SK-N-SH treated with all-trans-retinoic acid at 6 μM for 48 hours (cell line): ENCODE results near the gene MSX1.

Experiments used
- ATAC-seq: fragments of 200-7000 bp; cut with Tn5 transposase; 3 replicates; pipeline ENCODE4 v1.9.1; 2020; ENCODE audit warnings: mild to moderate bottlenecking, moderate library complexity
- ARNTL ChIP-seq: fragments of 450-650 bp; formaldehyde crosslinking; IDR thresholded peaks from 2 replicates; pipeline ENCODE4 v1.5.0; 2020; ENCODE audit warnings: low read depth, mild to moderate bottlenecking, moderate library complexity, borderline replicate concordance
- BACH2 ChIP-seq: fragments of 250-450 bp; sonication (Bioruptor Pico); IDR thresholded peaks from 2 replicates; pipeline ENCODE4 v1.9.0; 2021; ENCODE audit warnings: mild to moderate bottlenecking, borderline replicate concordance
- CREB5 ChIP-seq: fragments of 250-450 bp; sonication (Bioruptor Pico); IDR thresholded peaks from 2 replicates; pipeline ENCODE4 v1.5.1; 2020; ENCODE audit warnings: low read depth, mild to moderate bottlenecking, moderate library complexity
- CSDC2 ChIP-seq: fragments of 250-450 bp; sonication (Bioruptor Pico); IDR thresholded peaks from 2 replicates; pipeline ENCODE4 v1.5.0; 2020; ENCODE audit warnings: mild to moderate bottlenecking, moderate library complexity
- CSRNP3 ChIP-seq: fragments of 250-450 bp; sonication (Bioruptor Pico); IDR thresholded peaks from 2 replicates; pipeline ENCODE4 v1.5.1; 2021; ENCODE audit warnings: mild to moderate bottlenecking, moderate library complexity
- ESRRG ChIP-seq: fragments of 250-450 bp; sonication (Bioruptor Pico); IDR thresholded peaks from 2 replicates; pipeline ENCODE4 v1.6.1; 2021; ENCODE audit warnings: mild to moderate bottlenecking
- GLIS3 ChIP-seq: fragments of 250-450 bp; sonication (Bioruptor Pico); IDR thresholded peaks from 2 replicates; pipeline ENCODE4 v1.5.0; 2020; ENCODE audit warnings: mild to moderate bottlenecking, moderate library complexity
- ISL1 ChIP-seq: fragments of 250-450 bp; sonication (Bioruptor Pico); IDR thresholded peaks from 2 replicates; pipeline ENCODE4 v2.1.2; 2022; ENCODE audit warnings: mild to moderate bottlenecking, moderate library complexity
- OSR1 ChIP-seq: fragments of 250-450 bp; sonication (Bioruptor Pico); IDR thresholded peaks from 2 replicates; pipeline ENCODE4 v1.8.0; 2022; ENCODE audit warnings: moderate library complexity, mild to moderate bottlenecking, inconsistent platforms
- PATZ1 ChIP-seq: fragments of 250-450 bp; sonication (Bioruptor Pico); IDR thresholded peaks from 2 replicates; pipeline ENCODE4 v1.8.0; 2020; ENCODE audit warnings: mild to moderate bottlenecking, moderate library complexity, borderline replicate concordance
- POU6F1 ChIP-seq: fragments of 250-450 bp; sonication (Bioruptor Pico); IDR thresholded peaks from 2 replicates; pipeline ENCODE4 v1.8.0; 2021; ENCODE audit warnings: low read depth, mild to moderate bottlenecking, moderate library complexity, borderline replicate concordance
- PPARA ChIP-seq: fragments of 250-450 bp; sonication (Bioruptor Pico); IDR thresholded peaks from 2 replicates; pipeline ENCODE4 v1.5.0; 2020; ENCODE audit warnings: mild to moderate bottlenecking, borderline replicate concordance
- RARB ChIP-seq: fragments of 250-450 bp; sonication (Bioruptor Pico); IDR thresholded peaks from 2 replicates; pipeline ENCODE4 v1.8.0; 2021; ENCODE audit warnings: mild to moderate bottlenecking, moderate library complexity
- SNAI2 ChIP-seq: fragments of 250-450 bp; sonication (Bioruptor Pico); IDR thresholded peaks from 2 replicates; pipeline ENCODE4 v1.5.0; 2020; ENCODE audit warnings: mild to moderate bottlenecking, moderate library complexity
- TCF4 ChIP-seq: fragments of 250-450 bp; sonication (Bioruptor Pico); IDR thresholded peaks from 2 replicates; pipeline ENCODE4 v1.8.0; 2021; ENCODE audit warnings: mild to moderate bottlenecking, moderate library complexity, borderline replicate concordance
- TOX ChIP-seq: fragments of 250-450 bp; sonication (Bioruptor Pico); IDR thresholded peaks from 2 replicates; pipeline ENCODE4 v1.8.0; 2021; ENCODE audit warnings: mild to moderate bottlenecking, moderate library complexity, borderline replicate concordance
- TSHZ2 ChIP-seq: fragments of 250-450 bp; sonication (Bioruptor Pico); IDR thresholded peaks from 2 replicates; pipeline ENCODE4 v1.5.0; 2020; ENCODE audit warnings: mild to moderate bottlenecking, moderate library complexity
- ZC3H10 ChIP-seq: fragments of 250-450 bp; sonication (Bioruptor Pico); IDR thresholded peaks from 2 replicates; pipeline ENCODE4 v1.5.1; 2021; ENCODE audit warnings: mild to moderate bottlenecking, moderate library complexity
- ZFP3 ChIP-seq: fragments of 250-450 bp; sonication (Bioruptor Pico); IDR thresholded peaks from 2 replicates; pipeline ENCODE4 v1.5.0; 2020; ENCODE audit warnings: mild to moderate bottlenecking, moderate library complexity
- ZFP30 ChIP-seq: fragments of 450-650 bp; formaldehyde crosslinking; IDR thresholded peaks from 2 replicates; pipeline ENCODE4 v1.5.0; 2022; ENCODE audit warnings: mild to moderate bottlenecking, moderate library complexity
- ZNF565 ChIP-seq: fragments of 450-650 bp; formaldehyde crosslinking; conservative IDR thresholded peaks from 2 replicates; pipeline ENCODE4 v1.5.0; 2020; ENCODE audit warnings: low read depth, mild to moderate bottlenecking, moderate library complexity
- ZNF70 ChIP-seq: fragments of 450-650 bp; formaldehyde crosslinking; IDR thresholded peaks from 2 replicates; pipeline ENCODE4 v1.5.0; 2020; ENCODE audit warnings: mild to moderate bottlenecking, moderate library complexity
- ZNF8 ChIP-seq: fragments of 450-650 bp; formaldehyde crosslinking; IDR thresholded peaks from 2 replicates; pipeline ENCODE4 v1.5.0; 2020; ENCODE audit warnings: mild to moderate bottlenecking, moderate library complexity

Gene MSX1

GRCh38 chr4:4875147-4875546, 15.7 kb downstream of the MSX1 start:
- no peak for ATAC-seq
- no peak for TF ChIP-seq TOX (CRISPR knock-in tag)
- TF ChIP-seq CREB5 (CRISPR knock-in tag): no peak
- TF ChIP-seq ZNF8 (CRISPR knock-in tag): no peak
- no peak for TF ChIP-seq TCF4 (CRISPR knock-in tag)
- no peak for TF ChIP-seq RARB (CRISPR knock-in tag)
- TF ChIP-seq SNAI2 (CRISPR knock-in tag): no peak
- no peak for TF ChIP-seq POU6F1 (CRISPR knock-in tag)
- TF ChIP-seq ISL1: no peak
- TF ChIP-seq ESRRG (CRISPR knock-in tag): no peak
- TF ChIP-seq CSRNP3 (CRISPR knock-in tag): no peak
- TF ChIP-seq GLIS3 (CRISPR knock-in tag): no peak
- TF ChIP-seq PATZ1: no peak
- TF ChIP-seq ZC3H10: no peak
- TF ChIP-seq ARNTL: no peak
- no peak for TF ChIP-seq OSR1 (CRISPR knock-in tag)
- no peak for TF ChIP-seq ZNF565 (CRISPR knock-in tag)
- TF ChIP-seq PPARA: no peak
- TF ChIP-seq TSHZ2: no peak
- TF ChIP-seq ZFP3 (CRISPR knock-in tag): no peak
- no peak for TF ChIP-seq ZNF70 (CRISPR knock-in tag)

- TF ChIP-seq ZNF8 (CRISPR knock-in tag) (no peak), TOX (CRISPR knock-in tag) (no peak), ZFP30 (CRISPR knock-in tag) (no peak), PPARA (no peak), ZNF565 (CRISPR knock-in tag) (no peak)
- ATAC-seq: no peak
Observed at GRCh38 chr4:4875611-4876010, 16.1 kb downstream of the MSX1 start.

- TF ChIP-seq BACH2 (no peak), ZNF8 (CRISPR knock-in tag) (no peak), PPARA (no peak), CSDC2 (CRISPR knock-in tag) (no peak)
- ATAC-seq: no peak
Observed at GRCh38 chr4:4876945-4877661, 17.6 kb downstream of the MSX1 start.
